Measurements from ENCODE around the gene HBZ. TPM values are rescaled to one million over a fixed set of nuclear protein-coding genes. Genes with fewer than 3 reads are reported as not detected.
"Not testable (repeated sequence)": the region's sequence is repeated elsewhere in the genome, so short reads cannot be mapped to it uniquely, and the experiment has no call there.

The HBZ gene
- total RNA-seq, 2 donors from 2014 or later = not detected

DNA sequence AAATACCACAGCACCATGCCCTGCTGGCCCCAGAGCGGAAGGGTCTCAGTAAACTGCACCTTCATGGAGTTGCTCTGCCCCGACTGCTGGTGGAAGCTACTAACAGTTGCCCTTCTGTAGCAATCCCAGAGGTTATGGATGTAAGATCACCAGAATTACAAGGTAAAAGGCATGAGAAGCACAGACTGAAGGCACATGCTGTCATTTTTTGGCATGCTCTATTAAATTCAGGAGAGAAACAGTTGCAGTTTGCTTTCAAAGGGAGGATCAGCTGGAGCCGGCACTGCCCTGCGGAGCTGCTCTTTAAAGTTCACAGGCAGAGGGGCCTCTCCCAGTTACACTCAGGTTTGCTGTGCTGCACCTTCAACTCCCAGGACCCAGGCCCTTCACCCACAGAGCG is 33.1 kb upstream of the HBZ start:
- TF ChIP-seq, protein P1, sequence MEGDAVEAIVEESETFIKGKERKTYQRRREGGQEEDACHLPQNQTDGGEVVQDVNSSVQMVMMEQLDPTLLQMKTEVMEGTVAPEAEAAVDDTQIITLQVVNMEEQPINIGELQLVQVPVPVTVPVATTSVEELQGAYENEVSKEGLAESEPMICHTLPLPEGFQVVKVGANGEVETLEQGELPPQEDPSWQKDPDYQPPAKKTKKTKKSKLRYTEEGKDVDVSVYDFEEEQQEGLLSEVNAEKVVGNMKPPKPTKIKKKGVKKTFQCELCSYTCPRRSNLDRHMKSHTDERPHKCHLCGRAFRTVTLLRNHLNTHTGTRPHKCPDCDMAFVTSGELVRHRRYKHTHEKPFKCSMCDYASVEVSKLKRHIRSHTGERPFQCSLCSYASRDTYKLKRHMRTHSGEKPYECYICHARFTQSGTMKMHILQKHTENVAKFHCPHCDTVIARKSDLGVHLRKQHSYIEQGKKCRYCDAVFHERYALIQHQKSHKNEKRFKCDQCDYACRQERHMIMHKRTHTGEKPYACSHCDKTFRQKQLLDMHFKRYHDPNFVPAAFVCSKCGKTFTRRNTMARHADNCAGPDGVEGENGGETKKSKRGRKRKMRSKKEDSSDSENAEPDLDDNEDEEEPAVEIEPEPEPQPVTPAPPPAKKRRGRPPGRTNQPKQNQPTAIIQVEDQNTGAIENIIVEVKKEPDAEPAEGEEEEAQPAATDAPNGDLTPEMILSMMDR (IDR thresholded peaks at IDR 0.05) = no peak
- Histone ChIP-seq H3K27me3 (no peaks in the 10 kb centered on the region), H3K36me3 (peaks cover 13% of the 10 kb centered on the region), H3K4me3 (no peak overlapping the region), H3K4me1 (no peaks in the 10 kb centered on the region), H3K9me3 (no peaks in the 10 kb centered on the region), H3K27ac (no peak overlapping the region)
- no peak for DNase-seq (ENCODE audit: low spot score)

DNA sequence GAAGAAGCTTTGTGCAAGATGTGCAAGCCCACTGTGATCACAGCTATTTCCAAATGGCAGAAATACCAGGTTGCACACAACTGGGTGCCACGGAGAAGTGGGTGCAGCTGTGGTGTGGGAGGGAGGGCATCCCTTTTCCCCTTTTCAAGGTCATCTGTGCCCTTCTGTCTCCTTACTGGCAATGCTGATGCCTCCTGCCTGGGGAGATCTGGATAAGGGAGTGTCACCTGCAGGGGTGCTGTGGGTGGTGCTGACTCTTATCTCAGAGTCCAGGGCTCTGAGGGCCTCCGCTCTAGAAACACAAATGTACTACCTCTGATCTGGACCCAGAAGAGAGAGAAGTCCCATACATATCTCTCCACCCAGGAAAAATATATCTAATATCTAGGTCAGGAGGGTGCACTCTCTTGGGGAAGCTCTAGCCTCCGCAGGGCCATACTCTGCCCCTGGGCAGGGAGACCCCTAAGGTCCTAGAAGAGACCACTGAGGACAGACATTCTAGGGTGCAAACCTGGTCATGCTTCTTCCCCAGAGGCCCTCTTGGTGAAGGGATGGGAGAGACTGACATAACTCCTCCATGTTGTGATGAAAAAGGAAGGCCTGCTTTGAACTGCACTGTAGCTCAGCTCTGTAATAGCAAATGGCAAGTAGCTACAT is 32.5 kb upstream of the HBZ start:
- H3K4me1 ChIP-seq = no peaks in the 10 kb centered on the region
- H3K4me3 ChIP-seq = no peak overlapping the region
- H3K27me3 ChIP-seq = no peaks in the 10 kb centered on the region
- H3K36me3 ChIP-seq = peaks cover 16% of the 10 kb centered on the region
- no peak overlapping the region for H3K27ac ChIP-seq
- TF ChIP-seq, protein P1 (IDR thresholded peaks at IDR 0.05) = no peak
- DNase-seq (ENCODE audit: low spot score) = no peak
- H3K9me3 ChIP-seq = no peaks in the 10 kb centered on the region

DNA sequence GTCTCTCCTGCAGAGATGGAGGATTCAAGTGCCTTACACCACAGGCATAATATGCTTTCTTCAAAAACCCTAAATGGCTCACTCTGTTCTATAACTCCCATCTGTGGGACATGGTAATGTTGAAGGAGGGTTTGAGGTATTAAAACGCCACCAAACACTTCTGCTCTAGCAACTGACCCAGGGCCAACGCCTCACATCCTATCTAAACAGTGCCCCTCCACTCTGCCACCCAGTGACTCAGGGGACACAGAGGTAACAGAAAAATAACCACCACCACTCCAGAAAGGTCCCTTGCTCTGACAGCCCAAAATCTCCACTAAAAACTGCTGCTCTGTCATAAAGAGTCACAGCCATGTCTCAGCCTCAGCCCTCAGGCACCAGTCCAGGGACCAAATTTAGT is 31.7 kb upstream of the HBZ start:
- H3K27ac ChIP-seq = no peak overlapping the region
- no peak for DNase-seq (ENCODE audit: low spot score)
- H3K4me3 ChIP-seq = no peak overlapping the region
- peaks cover 16% of the 10 kb centered on the region for H3K36me3 ChIP-seq
- TF ChIP-seq, protein P1 (IDR thresholded peaks at IDR 0.05) = no peak
- H3K9me3 ChIP-seq = no peaks in the 10 kb centered on the region
- no peaks in the 10 kb centered on the region for H3K27me3 ChIP-seq
- no peaks in the 10 kb centered on the region for H3K4me1 ChIP-seq

DNA sequence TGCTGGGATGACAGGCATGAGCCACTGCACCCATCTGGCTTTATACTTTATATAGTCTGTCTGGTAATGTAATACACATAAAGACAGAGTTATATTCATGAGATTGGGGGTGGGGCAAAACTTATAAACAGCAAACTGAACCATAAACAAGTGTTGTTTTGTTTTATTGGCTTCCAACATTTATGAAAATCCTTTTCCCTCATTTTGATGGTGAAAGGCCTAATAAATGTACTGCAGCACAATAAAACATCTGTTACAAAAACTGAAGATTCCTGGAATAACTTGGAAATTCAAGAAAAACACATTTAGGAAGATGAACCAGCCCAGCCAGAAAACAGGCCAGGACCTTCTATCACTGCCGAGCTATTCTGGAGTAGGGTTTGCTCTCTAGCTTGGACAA is 30.1 kb upstream of the HBZ start:
- DNase-seq (ENCODE audit: low spot score) = no peak
- TF ChIP-seq, protein P1 (IDR thresholded peaks at IDR 0.05) = no peak
- no peak overlapping the region for H3K27ac ChIP-seq

DNA sequence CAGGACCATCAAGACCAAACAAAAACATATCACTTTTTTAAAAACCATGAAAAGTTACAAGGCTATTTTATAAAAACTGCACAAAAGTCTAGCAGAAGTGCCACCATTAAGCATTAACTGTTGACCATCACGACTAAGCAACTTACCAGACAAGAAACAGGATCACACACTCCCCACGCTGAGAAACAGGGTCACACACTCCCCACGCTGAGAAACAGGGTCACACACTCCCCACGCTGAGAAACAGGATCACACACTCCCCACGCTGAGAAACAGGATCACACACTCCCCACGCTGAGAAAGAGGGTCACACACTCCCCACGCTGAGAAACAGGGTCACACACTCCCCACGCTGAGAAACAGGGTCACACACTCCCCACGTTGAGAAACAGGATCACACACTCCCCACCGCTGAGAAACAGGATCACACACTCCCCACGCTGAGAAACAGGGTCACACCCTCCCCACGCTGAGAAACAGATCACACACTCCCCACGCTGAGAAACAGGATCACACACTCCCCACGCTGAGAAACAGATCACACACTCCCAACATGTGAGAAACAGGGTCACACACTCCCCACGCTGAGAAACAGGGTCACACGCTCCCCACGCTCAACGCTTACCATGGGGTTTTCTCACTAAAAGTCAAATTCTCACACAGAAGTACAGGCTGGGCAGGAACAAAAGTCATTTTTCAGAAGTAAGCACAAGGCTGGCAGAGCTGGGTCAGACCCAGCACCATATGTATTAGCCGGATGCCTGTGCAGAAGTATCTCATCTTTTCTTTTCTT is 28.7 kb upstream of the HBZ start:
- peaks cover 16% of the 10 kb centered on the region for H3K36me3 ChIP-seq
- not testable (repeated sequence) for H3K9me3 ChIP-seq; H3K4me3 ChIP-seq; H3K4me1 ChIP-seq; DNase-seq (ENCODE audit: low spot score); H3K27ac ChIP-seq; H3K27me3 ChIP-seq

More for the DNA sequence above, 30.1 kb upstream of the HBZ start:
- H3K4me1 ChIP-seq = no peaks in the 10 kb centered on the region
- no peak overlapping the region for H3K4me3 ChIP-seq
- H3K36me3 ChIP-seq = peaks cover 16% of the 10 kb centered on the region
- no peaks in the 10 kb centered on the region for H3K9me3 ChIP-seq
- H3K27me3 ChIP-seq = no peaks in the 10 kb centered on the region

DNA sequence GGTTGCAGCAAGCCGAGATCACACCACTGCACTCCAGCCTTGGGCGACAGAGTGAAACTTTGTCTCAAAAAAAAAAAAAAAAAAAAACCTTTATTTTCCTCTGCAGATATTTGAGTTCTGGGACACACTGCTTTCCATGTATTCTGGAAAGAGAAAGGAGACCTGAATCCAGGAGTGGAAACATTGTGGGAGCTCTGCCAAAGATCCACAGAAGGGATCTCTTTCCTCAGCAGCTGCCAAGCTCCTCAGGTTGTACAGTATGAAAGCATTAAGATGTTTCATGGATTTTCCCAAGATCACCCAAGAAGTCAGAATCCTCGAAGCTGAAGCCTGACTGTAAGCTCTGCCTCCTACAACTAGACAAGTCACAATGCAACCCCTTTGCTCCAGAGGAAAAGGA is 27.4 kb upstream of the HBZ start:
- Histone ChIP-seq H3K27me3 (no peaks in the 10 kb centered on the region), H3K4me3 (no peak overlapping the region), H3K4me1 (no peaks in the 10 kb centered on the region), H3K9me3 (no peaks in the 10 kb centered on the region), H3K36me3 (peaks cover 16% of the 10 kb centered on the region), H3K27ac (no peak overlapping the region)
- DNase-seq (ENCODE audit: low spot score) = no peak
- TF ChIP-seq, protein P1 (IDR thresholded peaks at IDR 0.05) = no peak

Data from right atrium auricular region (tissue), 2 donors.